GM23338 (cell line): ENCODE measurements around the gene WDR31. TPM values are rescaled to one million over a fixed set of nuclear protein-coding genes. Genes with fewer than 3 reads are reported as not detected.

Source experiments
- ATAC-seq: fragments of 200-7000 bp; cut with Tn5 transposase; 3 replicates; pipeline ENCODE4 v1.9.1; 2020
- DNase-seq: peaks from one replicate; pipeline ENCODE4 v3.0.0-alpha.2; 2015; ENCODE audit warnings: low spot score
- H2AFZ ChIP-seq: fragments of 200-600 bp; sonication (generic); 2 replicates; pipeline ENCODE4 v1.8.0; 2016; ENCODE audit warnings: antibody characterized with exemption, mild to moderate bottlenecking, moderate library complexity
- H3F3A ChIP-seq: fragments of 200-600 bp; sonication (generic); replicated peaks from 2 replicates; pipeline ENCODE4 v1.8.0; 2017; ENCODE audit warnings: antibody characterized with exemption, mixed run types, low read depth
- H3K27ac ChIP-seq: fragments of 200-600 bp; sonication (generic); 2 replicates; pipeline ENCODE4 v1.6.1; 2016; ENCODE audit warnings: low read depth
- H3K27me3 ChIP-seq: fragments of 200-600 bp; sonication (generic); 2 replicates; pipeline ENCODE4 v1.8.0; 2016; ENCODE audit warnings: mild to moderate bottlenecking, mixed run types, moderate library complexity; ENCODE audit not compliant: insufficient read depth
- H3K36me3 ChIP-seq: fragments of 200-600 bp; sonication (generic); 2 replicates; pipeline ENCODE4 v1.8.0; 2016; ENCODE audit warnings: mild to moderate bottlenecking; ENCODE audit not compliant: insufficient read depth
- H3K4me1 ChIP-seq: fragments of 200-600 bp; sonication (generic); 2 replicates; pipeline ENCODE4 v1.8.0; 2016; ENCODE audit warnings: mild to moderate bottlenecking, moderate library complexity; ENCODE audit not compliant: insufficient read depth
- H3K4me2 ChIP-seq: fragments of 200-600 bp; sonication (generic); 2 replicates; pipeline ENCODE4 v1.7.1; 2017; ENCODE audit warnings: mixed run types
- H3K4me3 ChIP-seq: fragments of 200-600 bp; sonication (generic); 2 replicates; pipeline ENCODE4 v1.6.1; 2016; ENCODE audit warnings: mixed run types
- H3K79me2 ChIP-seq: fragments of 200-600 bp; sonication (generic); replicated peaks from 2 replicates; pipeline ENCODE4 v1.8.0; 2017; ENCODE audit warnings: mild to moderate bottlenecking; ENCODE audit not compliant: insufficient read depth
- H3K9me2 ChIP-seq: fragments of 200-600 bp; sonication (generic); 2 replicates; pipeline ENCODE4 v1.8.0; 2017; ENCODE audit not compliant: insufficient read depth
- H4K20me1 ChIP-seq: fragments of 200-600 bp; sonication (generic); replicated peaks from 2 replicates; pipeline ENCODE4 v1.8.0; 2017; ENCODE audit warnings: mild to moderate bottlenecking; ENCODE audit not compliant: insufficient read depth
- H3K27ac Mint-ChIP-seq: 2 replicates; pipeline ENCODE4 v1.8.0; 2020; ENCODE audit warnings: inconsistent platforms, mild to moderate bottlenecking, moderate library complexity, mixed read lengths
- H3K27me3 Mint-ChIP-seq: 3 replicates; pipeline ENCODE4 v1.8.0; 2022; ENCODE audit warnings: low read depth, mild to moderate bottlenecking, moderate library complexity, mixed read lengths, inconsistent platforms; ENCODE audit not compliant: insufficient read depth, poor library complexity
- H3K36me3 Mint-ChIP-seq: 3 replicates; pipeline ENCODE4 v1.8.0; 2021; ENCODE audit warnings: low read depth, mild to moderate bottlenecking, inconsistent platforms, moderate library complexity, mixed read lengths
- H3K4me1 Mint-ChIP-seq: 3 replicates; pipeline ENCODE4 v1.8.0; 2020; ENCODE audit warnings: mild to moderate bottlenecking, inconsistent platforms, mixed read lengths
- H3K4me3 Mint-ChIP-seq: 3 replicates; pipeline ENCODE4 v1.8.0; 2021; ENCODE audit warnings: moderate library complexity, mild to moderate bottlenecking, inconsistent platforms, mixed read lengths
- H3K9me3 Mint-ChIP-seq: 3 replicates; pipeline ENCODE4 v1.8.0; 2020; ENCODE audit warnings: moderate library complexity, mild to moderate bottlenecking, inconsistent platforms, mixed read lengths
- CREB1 ChIP-seq: fragments of 250-450 bp; sonication (Bioruptor Pico); IDR thresholded peaks from 2 replicates; pipeline ENCODE4 v1.5.0; 2020; ENCODE audit warnings: low read depth, mild to moderate bottlenecking, moderate library complexity
- EZH2 ChIP-seq: fragments of 200-600 bp; sonication (generic); IDR thresholded peaks from one replicate; pipeline ENCODE4 v1.8.0; 2017; ENCODE audit warnings: antibody characterized with exemption, mild to moderate bottlenecking, low read depth; ENCODE audit not compliant: unreplicated experiment
- EZH2phosphoT487 ChIP-seq: fragments of 200-600 bp; sonication (generic); IDR thresholded peaks from one replicate; pipeline ENCODE4 v1.8.1; 2018; ENCODE audit warnings: antibody characterized with exemption; ENCODE audit not compliant: unreplicated experiment
- JUNB ChIP-seq: IDR thresholded peaks from one replicate; pipeline ENCODE4 v1.6.1; 2016; ENCODE audit warnings: antibody characterized with exemption; ENCODE audit not compliant: unreplicated experiment
- NANOG ChIP-seq: IDR thresholded peaks from 2 replicates; pipeline ENCODE4 v1.6.1; 2016; ENCODE audit warnings: antibody characterized with exemption, borderline replicate concordance
- POLR2AphosphoS5 ChIP-seq: IDR thresholded peaks from 2 replicates; pipeline ENCODE4 v1.6.1; 2016; ENCODE audit warnings: antibody characterized with exemption, low read depth
- STAT1 ChIP-seq: IDR thresholded peaks from one replicate; pipeline ENCODE4 v1.6.1; 2016; ENCODE audit warnings: antibody characterized with exemption; ENCODE audit not compliant: unreplicated experiment
- ZNF114 ChIP-seq: fragments of 250-450 bp; sonication (Bioruptor Pico); IDR thresholded peaks from 2 replicates; pipeline ENCODE4 v1.5.0; 2020; ENCODE audit warnings: mild to moderate bottlenecking, moderate library complexity
- ZNF331 ChIP-seq: fragments of 250-450 bp; sonication (Bioruptor Pico); IDR thresholded peaks from 2 replicates; pipeline ENCODE4 v1.5.0; 2020; ENCODE audit warnings: low read depth, mild to moderate bottlenecking, moderate library complexity
- polyA plus RNA-seq: library from polyadenylated mRNA; unstranded; fragments of >200 nt; fragmentation: Nextera tagmentation; extraction: Ambion mirVana; gene quantifications from 2 replicates; pipeline ENCODE4 v1.2.1, GENCODE V29; 2016
- total RNA-seq: library from RNA; depleted of rRNA; stranded (reverse); fragments of >200 nt; shearing (Covaris generic); gene quantifications from 2 replicates; pipeline ENCODE4 v1.2.3, GENCODE V29; 2014
- TF ChIP-seq, protein P1 (sequence below): IDR thresholded peaks from 2 replicates; pipeline ENCODE4 v1.6.1; 2016; ENCODE audit warnings: antibody characterized with exemption
- TF ChIP-seq, protein P2 (sequence below): IDR thresholded peaks from one replicate; pipeline ENCODE4 v1.6.1; 2018; ENCODE audit warnings: antibody characterized with exemption; ENCODE audit not compliant: unreplicated experiment
- TF ChIP-seq, protein P3 (sequence below): fragments of 250-450 bp; sonication (Bioruptor Pico); IDR thresholded peaks from 2 replicates; pipeline ENCODE4 v1.5.0; 2020; ENCODE audit warnings: mild to moderate bottlenecking, moderate library complexity
- TF ChIP-seq, protein P4 (sequence below), 2 experiments: fragments of 200-600 bp in 1 of 2; sonication (generic) in 1 of 2; conservative IDR thresholded peaks; 2 replicates each; pipeline versions ENCODE4 v1.5.1 to v1.6.1; 2016 to 2017; ENCODE audit warnings: antibody characterized with exemption in 2 of 2, low read depth in 2 of 2, mild to moderate bottlenecking in 2 of 2, moderate library complexity in 1 of 2

The WDR31 gene
- total and polyA plus RNA-seq, 2 experiments from 2014 or later = 0.13 to 0.63 TPM

- no peaks in the 10 kb centered on the region for H3K36me3 ChIP-seq
- no peak for TF ChIP-seq ZNF114 (CRISPR knock-in tag)
- TF ChIP-seq, protein P1, sequence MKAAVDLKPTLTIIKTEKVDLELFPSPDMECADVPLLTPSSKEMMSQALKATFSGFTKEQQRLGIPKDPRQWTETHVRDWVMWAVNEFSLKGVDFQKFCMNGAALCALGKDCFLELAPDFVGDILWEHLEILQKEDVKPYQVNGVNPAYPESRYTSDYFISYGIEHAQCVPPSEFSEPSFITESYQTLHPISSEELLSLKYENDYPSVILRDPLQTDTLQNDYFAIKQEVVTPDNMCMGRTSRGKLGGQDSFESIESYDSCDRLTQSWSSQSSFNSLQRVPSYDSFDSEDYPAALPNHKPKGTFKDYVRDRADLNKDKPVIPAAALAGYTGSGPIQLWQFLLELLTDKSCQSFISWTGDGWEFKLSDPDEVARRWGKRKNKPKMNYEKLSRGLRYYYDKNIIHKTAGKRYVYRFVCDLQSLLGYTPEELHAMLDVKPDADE = no peak
- TF ChIP-seq CREB1 (CRISPR knock-in tag) = no peak
- TF ChIP-seq, protein P2, sequence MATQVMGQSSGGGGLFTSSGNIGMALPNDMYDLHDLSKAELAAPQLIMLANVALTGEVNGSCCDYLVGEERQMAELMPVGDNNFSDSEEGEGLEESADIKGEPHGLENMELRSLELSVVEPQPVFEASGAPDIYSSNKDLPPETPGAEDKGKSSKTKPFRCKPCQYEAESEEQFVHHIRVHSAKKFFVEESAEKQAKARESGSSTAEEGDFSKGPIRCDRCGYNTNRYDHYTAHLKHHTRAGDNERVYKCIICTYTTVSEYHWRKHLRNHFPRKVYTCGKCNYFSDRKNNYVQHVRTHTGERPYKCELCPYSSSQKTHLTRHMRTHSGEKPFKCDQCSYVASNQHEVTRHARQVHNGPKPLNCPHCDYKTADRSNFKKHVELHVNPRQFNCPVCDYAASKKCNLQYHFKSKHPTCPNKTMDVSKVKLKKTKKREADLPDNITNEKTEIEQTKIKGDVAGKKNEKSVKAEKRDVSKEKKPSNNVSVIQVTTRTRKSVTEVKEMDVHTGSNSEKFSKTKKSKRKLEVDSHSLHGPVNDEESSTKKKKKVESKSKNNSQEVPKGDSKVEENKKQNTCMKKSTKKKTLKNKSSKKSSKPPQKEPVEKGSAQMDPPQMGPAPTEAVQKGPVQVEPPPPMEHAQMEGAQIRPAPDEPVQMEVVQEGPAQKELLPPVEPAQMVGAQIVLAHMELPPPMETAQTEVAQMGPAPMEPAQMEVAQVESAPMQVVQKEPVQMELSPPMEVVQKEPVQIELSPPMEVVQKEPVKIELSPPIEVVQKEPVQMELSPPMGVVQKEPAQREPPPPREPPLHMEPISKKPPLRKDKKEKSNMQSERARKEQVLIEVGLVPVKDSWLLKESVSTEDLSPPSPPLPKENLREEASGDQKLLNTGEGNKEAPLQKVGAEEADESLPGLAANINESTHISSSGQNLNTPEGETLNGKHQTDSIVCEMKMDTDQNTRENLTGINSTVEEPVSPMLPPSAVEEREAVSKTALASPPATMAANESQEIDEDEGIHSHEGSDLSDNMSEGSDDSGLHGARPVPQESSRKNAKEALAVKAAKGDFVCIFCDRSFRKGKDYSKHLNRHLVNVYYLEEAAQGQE = no peak
- TF ChIP-seq POLR2AphosphoS5 = no peak
- TF ChIP-seq ZNF331 (CRISPR knock-in tag) = no peak
- no peak for TF ChIP-seq EZH2phosphoT487
- TF ChIP-seq, protein P3, sequence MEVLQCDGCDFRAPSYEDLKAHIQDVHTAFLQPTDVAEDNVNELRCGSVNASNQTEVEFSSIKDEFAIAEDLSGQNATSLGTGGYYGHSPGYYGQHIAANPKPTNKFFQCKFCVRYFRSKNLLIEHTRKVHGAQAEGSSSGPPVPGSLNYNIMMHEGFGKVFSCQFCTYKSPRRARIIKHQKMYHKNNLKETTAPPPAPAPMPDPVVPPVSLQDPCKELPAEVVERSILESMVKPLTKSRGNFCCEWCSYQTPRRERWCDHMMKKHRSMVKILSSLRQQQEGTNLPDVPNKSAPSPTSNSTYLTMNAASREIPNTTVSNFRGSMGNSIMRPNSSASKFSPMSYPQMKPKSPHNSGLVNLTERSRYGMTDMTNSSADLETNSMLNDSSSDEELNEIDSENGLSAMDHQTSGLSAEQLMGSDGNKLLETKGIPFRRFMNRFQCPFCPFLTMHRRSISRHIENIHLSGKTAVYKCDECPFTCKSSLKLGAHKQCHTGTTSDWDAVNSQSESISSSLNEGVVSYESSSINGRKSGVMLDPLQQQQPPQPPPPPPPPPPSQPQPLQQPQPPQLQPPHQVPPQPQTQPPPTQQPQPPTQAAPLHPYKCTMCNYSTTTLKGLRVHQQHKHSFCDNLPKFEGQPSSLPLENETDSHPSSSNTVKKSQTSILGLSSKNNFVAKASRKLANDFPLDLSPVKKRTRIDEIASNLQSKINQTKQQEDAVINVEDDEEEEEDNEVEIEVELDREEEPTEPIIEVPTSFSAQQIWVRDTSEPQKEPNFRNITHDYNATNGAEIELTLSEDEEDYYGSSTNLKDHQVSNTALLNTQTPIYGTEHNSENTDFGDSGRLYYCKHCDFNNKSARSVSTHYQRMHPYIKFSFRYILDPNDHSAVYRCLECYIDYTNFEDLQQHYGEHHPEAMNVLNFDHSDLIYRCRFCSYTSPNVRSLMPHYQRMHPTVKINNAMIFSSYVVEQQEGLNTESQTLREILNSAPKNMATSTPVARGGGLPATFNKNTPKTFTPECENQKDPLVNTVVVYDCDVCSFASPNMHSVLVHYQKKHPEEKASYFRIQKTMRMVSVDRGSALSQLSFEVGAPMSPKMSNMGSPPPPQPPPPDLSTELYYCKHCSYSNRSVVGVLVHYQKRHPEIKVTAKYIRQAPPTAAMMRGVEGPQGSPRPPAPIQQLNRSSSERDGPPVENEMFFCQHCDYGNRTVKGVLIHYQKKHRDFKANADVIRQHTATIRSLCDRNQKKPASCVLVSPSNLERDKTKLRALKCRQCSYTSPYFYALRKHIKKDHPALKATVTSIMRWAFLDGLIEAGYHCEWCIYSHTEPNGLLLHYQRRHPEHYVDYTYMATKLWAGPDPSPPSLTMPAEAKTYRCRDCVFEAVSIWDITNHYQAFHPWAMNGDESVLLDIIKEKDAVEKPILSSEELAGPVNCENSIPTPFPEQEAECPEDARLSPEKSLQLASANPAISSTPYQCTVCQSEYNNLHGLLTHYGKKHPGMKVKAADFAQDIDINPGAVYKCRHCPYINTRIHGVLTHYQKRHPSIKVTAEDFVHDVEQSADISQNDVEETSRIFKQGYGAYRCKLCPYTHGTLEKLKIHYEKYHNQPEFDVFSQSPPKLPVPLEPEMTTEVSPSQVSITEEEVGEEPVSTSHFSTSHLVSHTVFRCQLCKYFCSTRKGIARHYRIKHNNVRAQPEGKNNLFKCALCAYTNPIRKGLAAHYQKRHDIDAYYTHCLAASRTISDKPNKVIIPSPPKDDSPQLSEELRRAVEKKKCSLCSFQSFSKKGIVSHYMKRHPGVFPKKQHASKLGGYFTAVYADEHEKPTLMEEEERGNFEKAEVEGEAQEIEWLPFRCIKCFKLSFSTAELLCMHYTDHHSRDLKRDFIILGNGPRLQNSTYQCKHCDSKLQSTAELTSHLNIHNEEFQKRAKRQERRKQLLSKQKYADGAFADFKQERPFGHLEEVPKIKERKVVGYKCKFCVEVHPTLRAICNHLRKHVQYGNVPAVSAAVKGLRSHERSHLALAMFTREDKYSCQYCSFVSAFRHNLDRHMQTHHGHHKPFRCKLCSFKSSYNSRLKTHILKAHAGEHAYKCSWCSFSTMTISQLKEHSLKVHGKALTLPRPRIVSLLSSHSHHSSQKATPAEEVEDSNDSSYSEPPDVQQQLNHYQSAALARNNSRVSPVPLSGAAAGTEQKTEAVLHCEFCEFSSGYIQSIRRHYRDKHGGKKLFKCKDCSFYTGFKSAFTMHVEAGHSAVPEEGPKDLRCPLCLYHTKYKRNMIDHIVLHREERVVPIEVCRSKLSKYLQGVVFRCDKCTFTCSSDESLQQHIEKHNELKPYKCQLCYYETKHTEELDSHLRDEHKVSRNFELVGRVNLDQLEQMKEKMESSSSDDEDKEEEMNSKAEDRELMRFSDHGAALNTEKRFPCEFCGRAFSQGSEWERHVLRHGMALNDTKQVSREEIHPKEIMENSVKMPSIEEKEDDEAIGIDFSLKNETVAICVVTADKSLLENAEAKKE = no peak
- TF ChIP-seq EZH2 = no peak
- TF ChIP-seq JUNB = no peak
- TF ChIP-seq STAT1 = no peak
- no peak for TF ChIP-seq NANOG
- TF ChIP-seq, protein P4, sequence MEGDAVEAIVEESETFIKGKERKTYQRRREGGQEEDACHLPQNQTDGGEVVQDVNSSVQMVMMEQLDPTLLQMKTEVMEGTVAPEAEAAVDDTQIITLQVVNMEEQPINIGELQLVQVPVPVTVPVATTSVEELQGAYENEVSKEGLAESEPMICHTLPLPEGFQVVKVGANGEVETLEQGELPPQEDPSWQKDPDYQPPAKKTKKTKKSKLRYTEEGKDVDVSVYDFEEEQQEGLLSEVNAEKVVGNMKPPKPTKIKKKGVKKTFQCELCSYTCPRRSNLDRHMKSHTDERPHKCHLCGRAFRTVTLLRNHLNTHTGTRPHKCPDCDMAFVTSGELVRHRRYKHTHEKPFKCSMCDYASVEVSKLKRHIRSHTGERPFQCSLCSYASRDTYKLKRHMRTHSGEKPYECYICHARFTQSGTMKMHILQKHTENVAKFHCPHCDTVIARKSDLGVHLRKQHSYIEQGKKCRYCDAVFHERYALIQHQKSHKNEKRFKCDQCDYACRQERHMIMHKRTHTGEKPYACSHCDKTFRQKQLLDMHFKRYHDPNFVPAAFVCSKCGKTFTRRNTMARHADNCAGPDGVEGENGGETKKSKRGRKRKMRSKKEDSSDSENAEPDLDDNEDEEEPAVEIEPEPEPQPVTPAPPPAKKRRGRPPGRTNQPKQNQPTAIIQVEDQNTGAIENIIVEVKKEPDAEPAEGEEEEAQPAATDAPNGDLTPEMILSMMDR (conservative IDR thresholded peaks at IDR 0.05; ENCODE audit: low read depth in 2 of 2) = no peak
- H3K27ac ChIP-seq = no peak overlapping the region
- Mint-ChIP-seq H3K36me3 (peaks cover 6% of the 10 kb centered on the region; the same call in 2 of the 3 replicates), H3K27me3 (peaks cover 2% of the 10 kb centered on the region), H3K4me3 (no peak overlapping the region), H3K27ac (no peak overlapping the region), H3K9me3 (no peaks in the 10 kb centered on the region), H3K4me1 (peaks cover 4% of the 10 kb centered on the region)
- H3K4me1 ChIP-seq = no peaks in the 10 kb centered on the region
- no peaks in the 10 kb centered on the region for H3F3A ChIP-seq
- no peak overlapping the region for H2AFZ ChIP-seq
- H3K9me2 ChIP-seq = no peaks in the 10 kb centered on the region
- no peaks in the 10 kb centered on the region for H3K27me3 ChIP-seq
- DNase-seq (no peak), ATAC-seq (no peak; the same call in 2 of the 3 replicates)
- no peak overlapping the region for H3K4me3 ChIP-seq
- H3K79me2 ChIP-seq = no peaks in the 10 kb centered on the region
- no peak overlapping the region for H3K4me2 ChIP-seq
- H4K20me1 ChIP-seq = no peaks in the 10 kb centered on the region
Observed at GRCh38 chr9:113370806-113371325, 30.8 kb upstream of the WDR31 start.
